Omental fat pad (tissue), 4 donors: ENCODE data around the gene VAV2. TPM values are rescaled to one million over a fixed set of nuclear protein-coding genes. Genes with fewer than 3 reads are reported as not detected.

ENCODE experiments used
- ATAC-seq: fragments of 150-250 bp; one replicate; pipeline ENCODE4 v1.9.1; 2016; ENCODE audit warnings: mild to moderate bottlenecking, moderate library complexity; ENCODE audit not compliant: low FRiP score
- DNase-seq: peaks from one replicate; pipeline ENCODE4 v3.0.0-alpha.2; 2019; ENCODE audit warnings: low spot score
- total RNA-seq, 4 donors: library from RNA; depleted of rRNA; stranded (reverse); fragments of >200 nt; gene quantifications; one replicate each; pipeline ENCODE4 v1.1.0, GENCODE V29; 2016
- TF ChIP-seq, protein P1 (sequence below), 3 donors: fragments of 450-650 bp; IDR thresholded peaks; one replicate each; pipeline ENCODE4 v1.5.1; 2016 to 2017; ENCODE audit warnings: antibody characterized with exemption in 3 of 3, mild to moderate bottlenecking in 3 of 3, moderate library complexity in 2 of 3

Gene VAV2
- total RNA-seq, 4 donors from 2014 or later: 4.0 to 10.9 (median 6.2) TPM

DNA sequence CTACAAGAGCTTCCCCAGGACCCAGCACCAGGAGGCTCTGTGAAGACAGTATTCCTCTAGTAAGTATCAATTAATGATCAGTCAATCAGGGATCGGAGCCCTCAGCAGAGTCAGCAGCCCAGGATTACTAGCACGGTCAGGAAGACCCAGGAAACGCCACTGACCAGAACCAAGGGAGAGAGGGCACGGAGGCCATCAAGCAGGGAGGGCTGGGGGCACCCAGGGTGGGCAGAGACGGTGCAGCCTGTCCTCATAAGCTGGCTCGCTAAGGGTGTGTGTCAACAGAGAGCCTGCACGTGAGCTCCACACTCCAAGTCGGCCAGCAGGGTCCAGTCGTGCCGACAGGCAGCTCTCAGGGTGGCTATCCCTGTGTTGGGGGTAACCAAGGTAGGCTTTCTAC, 29.0 kb downstream of the VAV2 start:
- TF ChIP-seq, protein P1, sequence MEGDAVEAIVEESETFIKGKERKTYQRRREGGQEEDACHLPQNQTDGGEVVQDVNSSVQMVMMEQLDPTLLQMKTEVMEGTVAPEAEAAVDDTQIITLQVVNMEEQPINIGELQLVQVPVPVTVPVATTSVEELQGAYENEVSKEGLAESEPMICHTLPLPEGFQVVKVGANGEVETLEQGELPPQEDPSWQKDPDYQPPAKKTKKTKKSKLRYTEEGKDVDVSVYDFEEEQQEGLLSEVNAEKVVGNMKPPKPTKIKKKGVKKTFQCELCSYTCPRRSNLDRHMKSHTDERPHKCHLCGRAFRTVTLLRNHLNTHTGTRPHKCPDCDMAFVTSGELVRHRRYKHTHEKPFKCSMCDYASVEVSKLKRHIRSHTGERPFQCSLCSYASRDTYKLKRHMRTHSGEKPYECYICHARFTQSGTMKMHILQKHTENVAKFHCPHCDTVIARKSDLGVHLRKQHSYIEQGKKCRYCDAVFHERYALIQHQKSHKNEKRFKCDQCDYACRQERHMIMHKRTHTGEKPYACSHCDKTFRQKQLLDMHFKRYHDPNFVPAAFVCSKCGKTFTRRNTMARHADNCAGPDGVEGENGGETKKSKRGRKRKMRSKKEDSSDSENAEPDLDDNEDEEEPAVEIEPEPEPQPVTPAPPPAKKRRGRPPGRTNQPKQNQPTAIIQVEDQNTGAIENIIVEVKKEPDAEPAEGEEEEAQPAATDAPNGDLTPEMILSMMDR (IDR thresholded peaks at IDR 0.05): no peak
- no peak for ATAC-seq
- DNase-seq: no peak

DNA sequence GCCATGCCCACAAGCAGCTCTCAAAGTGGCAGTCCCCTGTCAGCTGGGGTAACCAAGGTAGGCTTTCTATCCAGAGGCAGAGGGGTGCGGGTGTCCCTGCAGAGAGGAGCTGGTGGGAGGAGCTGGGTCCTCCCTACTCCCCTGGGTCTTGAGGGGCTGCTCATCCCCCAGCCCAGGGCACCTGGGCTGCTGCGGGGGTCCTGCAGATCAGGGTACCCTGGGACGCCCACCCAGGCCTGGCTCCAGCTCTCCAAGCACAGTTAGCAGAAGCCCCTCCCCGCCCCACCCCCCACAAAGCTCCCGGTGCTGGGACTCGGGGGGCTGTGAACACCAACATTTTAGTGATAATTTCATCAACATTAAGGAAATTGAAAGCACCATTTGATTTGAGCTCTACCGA, 29.8 kb downstream of the VAV2 start:
- TF ChIP-seq, protein P1 (IDR thresholded peaks at IDR 0.05): no peak
- DNase-seq (no peak), ATAC-seq (no peak)

DNA sequence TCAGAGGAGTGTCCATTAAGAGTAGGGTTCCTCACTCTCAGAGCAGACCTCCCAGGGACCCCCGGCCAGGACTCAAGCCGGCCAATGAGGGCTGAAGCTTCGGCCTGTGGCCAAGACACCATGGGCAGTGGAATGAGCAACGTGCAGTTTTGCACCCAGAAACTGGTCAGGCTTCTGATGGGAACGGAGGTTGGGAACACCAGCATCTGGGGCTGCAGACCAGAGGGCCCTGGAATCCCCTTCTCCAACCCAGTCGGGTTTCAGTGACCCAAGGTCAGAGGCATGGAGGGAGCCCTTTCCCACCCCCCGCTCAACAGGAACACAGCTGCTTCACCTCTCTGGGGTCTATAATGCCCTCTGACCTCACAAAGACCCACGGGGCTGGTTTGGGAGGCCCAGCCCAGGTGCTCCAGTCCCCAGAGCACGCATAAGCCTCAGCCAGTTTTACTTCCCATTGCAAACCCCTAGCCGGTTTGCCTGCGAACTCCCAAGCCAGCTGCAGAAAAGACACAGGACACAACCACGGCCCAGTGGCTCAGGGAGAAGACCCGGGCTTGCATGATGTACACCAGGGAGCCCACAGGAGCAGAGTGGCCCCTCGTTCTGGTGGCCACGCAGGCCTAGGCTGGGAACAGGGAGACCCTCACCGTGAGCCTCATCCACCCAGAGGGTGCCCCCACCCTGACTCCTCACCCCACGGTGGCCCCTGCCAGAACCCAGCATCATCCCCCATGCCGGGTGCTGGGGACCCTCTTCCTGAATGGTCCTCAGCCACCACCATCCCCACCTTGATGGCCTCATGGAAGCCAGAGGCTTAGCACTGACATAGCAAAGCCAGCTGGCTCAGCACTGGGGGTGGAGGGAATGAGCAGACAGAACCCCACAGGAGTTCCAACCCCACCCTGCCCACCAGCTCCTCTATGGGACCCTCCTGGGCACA, 30.6 kb downstream of the VAV2 start:
- TF ChIP-seq, protein P1 (IDR thresholded peaks at IDR 0.05): no peak
- no peak for DNase-seq
- no peak for ATAC-seq

DNA sequence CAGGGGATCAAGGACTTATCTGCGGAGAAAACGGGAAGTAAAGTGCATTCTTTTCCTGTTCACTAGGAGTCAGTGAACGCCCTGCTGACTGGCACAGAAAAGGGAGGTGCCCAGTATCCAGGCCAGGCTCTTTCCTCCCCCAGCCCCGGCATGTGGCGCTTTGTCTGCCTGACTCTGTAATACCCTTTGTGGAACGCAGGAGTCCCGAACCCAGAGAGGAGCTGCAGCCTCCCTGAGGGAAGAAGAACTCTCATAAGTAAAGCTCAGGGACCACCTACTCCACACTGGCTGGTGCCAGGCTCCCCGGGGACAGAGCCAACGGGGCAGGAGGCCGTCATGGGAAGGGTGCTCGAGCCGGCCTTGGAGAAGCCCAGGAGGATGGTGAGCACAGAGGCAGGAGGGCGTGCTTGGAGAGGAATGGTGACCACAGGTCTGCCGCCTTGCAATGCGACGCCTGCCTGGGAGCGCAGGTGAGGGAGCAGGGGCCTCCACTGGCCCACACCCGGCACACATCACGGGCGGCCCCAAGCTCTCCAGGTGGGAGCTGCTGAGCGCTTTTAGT, 31.5 kb downstream of the VAV2 start:
- peak; percentile 67 for ATAC-seq
- DNase-seq: no peak
- TF ChIP-seq, protein P1 (IDR thresholded peaks at IDR 0.05): no peak

- DNase-seq (no peak), ATAC-seq (no peak)
- TF ChIP-seq, protein P1 (IDR thresholded peaks at IDR 0.05): no peak
These were observed 32.1 kb downstream of the VAV2 start for GRCh38 chr9:133959966-133960567.

- DNase-seq (no peak), ATAC-seq (no peak)
- TF ChIP-seq, protein P1 (IDR thresholded peaks at IDR 0.05): no peak
These were observed 33.0 kb downstream of the VAV2 start for GRCh38 chr9:133959171-133959570.
